ENCODE measurements around the gene LRRC8E.

Gene LRRC8E

GRCh38 chr19:7926727-7927604 is 38.7 kb downstream of the LRRC8E start:
- TF ChIP-seq TAF1 (IDR thresholded peaks at IDR 0.05; ENCODE audit: borderline replicate concordance, insufficient read depth, low read length) = no peak; the same call in 1 of the 2 replicates
- no peak for TF ChIP-seq REST (IDR thresholded peaks at IDR 0.05; ENCODE audit: insufficient read depth in 1 of 2, low read depth in 2 of 2, low read length in 2 of 2)
- TF ChIP-seq FOXP2 (optimal IDR thresholded peaks at IDR 0.05; ENCODE audit: borderline replicate concordance, extremely low read depth, extremely low read length, insufficient read depth) = no peak
- TF ChIP-seq SIN3A (IDR thresholded peaks at IDR 0.05; ENCODE audit: borderline replicate concordance, insufficient read depth, low read length) = no peak
- TF ChIP-seq POLR2AphosphoS5 (IDR thresholded peaks at IDR 0.05; ENCODE audit: low read depth, low read length) = peak; percentile 48; the same call in 1 of the 2 replicates

GRCh38 chr19:7927605-7928333 is 39.5 kb downstream of the LRRC8E start:
- TF ChIP-seq POLR2AphosphoS5 (IDR thresholded peaks at IDR 0.05; ENCODE audit: low read depth, low read length) (no peak; the same call in 1 of the 2 replicates), TAF1 (IDR thresholded peaks at IDR 0.05; ENCODE audit: borderline replicate concordance, insufficient read depth, low read length) (0 out of 2 replicates have a peak, but pooled peaks have one; percentile 6)

- TF ChIP-seq TAF1 (IDR thresholded peaks at IDR 0.05; ENCODE audit: borderline replicate concordance, insufficient read depth, low read length) = no peak; the same call in 1 of the 2 replicates
- TF ChIP-seq REST (IDR thresholded peaks at IDR 0.05; ENCODE audit: insufficient read depth in 1 of 2, low read depth in 2 of 2, low read length in 2 of 2) = peak in 1 of 2 experiments; percentile 35; a peak in 1 of 4 replicates
- peak; percentile 8; the same call in 1 of the 2 replicates for TF ChIP-seq SIN3A (IDR thresholded peaks at IDR 0.05; ENCODE audit: borderline replicate concordance, insufficient read depth, low read length)
Measured at GRCh38 chr19:7928334-7928706, 40.0 kb downstream of the LRRC8E start.

GRCh38 chr19:7928741-7929701 is 40.7 kb downstream of the LRRC8E start:
- TF ChIP-seq TAF1 (IDR thresholded peaks at IDR 0.05; ENCODE audit: borderline replicate concordance, insufficient read depth, low read length) = no peak
- peak; percentile 78 for TF ChIP-seq POLR2AphosphoS5 (IDR thresholded peaks at IDR 0.05; ENCODE audit: low read depth, low read length)

GRCh38 chr19:7930765-7931164 is 42.5 kb downstream of the LRRC8E start:
- TF ChIP-seq POLR2AphosphoS5 (IDR thresholded peaks at IDR 0.05; ENCODE audit: low read depth, low read length) (no peak; the same call in 1 of the 2 replicates), SIN3A (IDR thresholded peaks at IDR 0.05; ENCODE audit: borderline replicate concordance, insufficient read depth, low read length) (no peak), TAF1 (IDR thresholded peaks at IDR 0.05; ENCODE audit: borderline replicate concordance, insufficient read depth, low read length) (no peak), REST (IDR thresholded peaks at IDR 0.05; ENCODE audit: insufficient read depth in 1 of 2, low read depth in 2 of 2, low read length in 2 of 2) (no peak), FOXP2 (optimal IDR thresholded peaks at IDR 0.05; ENCODE audit: borderline replicate concordance, extremely low read depth, extremely low read length, insufficient read depth) (no peak)

Data from PFSK-1 (cell line).